ENCODE results near the gene NFATC3. TPM values are rescaled to one million over a fixed set of nuclear protein-coding genes. Genes with fewer than 3 reads are reported as not detected.

NFATC3 gene
- total RNA-seq, 2 experiments from 2014 or later = 208 to 209 TPM

Other genes starting within 250 kb of the NFATC3 start
- 10 to 100 TPM; 40.6 to 42.3 TPM for gene THAP11, start 243.1 kb upstream of the NFATC3 start, total RNA-seq
- gene NUTF2, start 238.4 kb upstream of the NFATC3 start, total RNA-seq = 100 to 1,000 TPM in 1 of 2 experiments, 10 to 100 TPM in 1; 96.4 to 101 TPM
- gene CENPT, start 237.7 kb upstream of the NFATC3 start, total RNA-seq = 10 to 100 TPM; 50.2 to 53.5 TPM
- 10 to 100 TPM; 98.4 to 99.3 TPM for gene EDC4, start 212.3 kb upstream of the NFATC3 start, total RNA-seq
- 1 to 10 TPM in 1 of 2 experiments, under 1 TPM in 1; 0.76 to 1.3 TPM for gene NRN1L, start 200.5 kb upstream of the NFATC3 start, total RNA-seq
- gene PSKH1, start 192.1 kb upstream of the NFATC3 start, total RNA-seq = 10 to 100 TPM; 19.0 TPM
- gene CTRL, start 153.5 kb upstream of the NFATC3 start, total RNA-seq = 1 to 10 TPM; 4.5 to 5.0 TPM
- gene PSMB10, start 148.5 kb upstream of the NFATC3 start, total RNA-seq = 100 to 1,000 TPM; 236 to 241 TPM
- 10 to 100 TPM; 10.7 to 14.8 TPM for gene LCAT, start 141.2 kb upstream of the NFATC3 start, total RNA-seq
- 10 to 100 TPM; 37.9 to 40.0 TPM for gene SLC12A4, start 116.7 kb upstream of the NFATC3 start, total RNA-seq
- gene DPEP3, start 104.9 kb upstream of the NFATC3 start, total RNA-seq = under 1 TPM in 1 of 2 experiments, not detected in 1; 0.20 TPM
- 10 to 100 TPM; 17.5 to 18.1 TPM for gene DPEP2, start 85.9 kb upstream of the NFATC3 start, total RNA-seq
- not detected for gene DPEP2NB, start 69.5 kb upstream of the NFATC3 start, total RNA-seq
- gene DDX28, start 62.1 kb upstream of the NFATC3 start, total RNA-seq = 10 to 100 TPM; 11.6 to 12.3 TPM
- gene DUS2, start 62.1 kb upstream of the NFATC3 start, total RNA-seq = 10 to 100 TPM; 23.8 to 24.4 TPM
- not detected for gene ESRP2, start 150.8 kb downstream of the NFATC3 start, total RNA-seq
- gene PLA2G15, start 160.0 kb downstream of the NFATC3 start, total RNA-seq = 1 to 10 TPM; 7.4 to 7.5 TPM
- gene SLC7A6, start 179.2 kb downstream of the NFATC3 start, total RNA-seq = 10 to 100 TPM; 66.7 to 68.9 TPM
- 10 to 100 TPM; 30.4 to 31.2 TPM for gene SLC7A6OS, start 225.6 kb downstream of the NFATC3 start, total RNA-seq
- gene PRMT7, start 225.6 kb downstream of the NFATC3 start, total RNA-seq = 10 to 100 TPM; 50.4 to 52.2 TPM